Raji (cell line): ENCODE measurements around the gene GAS2.

Source experiments
- POLR2A ChIP-seq: IDR thresholded peaks from 2 replicates; pipeline ENCODE4 v1.6.1; 2011; ENCODE audit warnings: low read depth, low read length, control low read depth; ENCODE audit not compliant: insufficient read depth

GAS2 gene

GRCh38 chr11:22699388-22699787 is 33.0 kb downstream of the GAS2 start:
- TF ChIP-seq POLR2A = no peak

GRCh38 chr11:22702031-22702430 is 35.6 kb downstream of the GAS2 start:
- TF ChIP-seq POLR2A = no peak

GRCh38 chr11:22703040-22703439 is 36.6 kb downstream of the GAS2 start:
- TF ChIP-seq POLR2A = no peak

- no peak for TF ChIP-seq POLR2A
Observed at GRCh38 chr11:22703591-22703990, 37.2 kb downstream of the GAS2 start.

- no peak for TF ChIP-seq POLR2A
Observed at GRCh38 chr11:22707119-22707899, 40.9 kb downstream of the GAS2 start.

- TF ChIP-seq POLR2A = no peak
Observed at GRCh38 chr11:22711071-22711770, 44.8 kb downstream of the GAS2 start.

GRCh38 chr11:22711880-22712279 is 45.5 kb downstream of the GAS2 start:
- no peak for TF ChIP-seq POLR2A

GRCh38 chr11:22713336-22713735 is 46.9 kb downstream of the GAS2 start:
- no peak for TF ChIP-seq POLR2A

GRCh38 chr11:22715971-22716370 is 49.6 kb downstream of the GAS2 start:
- TF ChIP-seq POLR2A = no peak

- TF ChIP-seq POLR2A = no peak
Observed at GRCh38 chr11:22720457-22720856, 54.0 kb downstream of the GAS2 start.

GRCh38 chr11:22723274-22723673 is 56.9 kb downstream of the GAS2 start:
- TF ChIP-seq POLR2A = no peak

GRCh38 chr11:22725079-22725478 is 58.7 kb downstream of the GAS2 start:
- TF ChIP-seq POLR2A = no peak

- no peak for TF ChIP-seq POLR2A
Observed at GRCh38 chr11:22728600-22729389, 62.4 kb downstream of the GAS2 start.

- no peak for TF ChIP-seq POLR2A
Observed at GRCh38 chr11:22730319-22730718, 63.9 kb downstream of the GAS2 start.

GRCh38 chr11:22732588-22732987 is 66.2 kb downstream of the GAS2 start:
- TF ChIP-seq POLR2A = no peak
